ENCODE data around the gene SPARCL1.

Gene SPARCL1

GRCh38 chr4:87525636-87526295 is 3.4 kb downstream of the SPARCL1 start:
- H3K4me1 ChIP-seq, result peaks cover 34% of the 10 kb centered on the region
- no peak for TF ChIP-seq CTCF (IDR thresholded peaks at IDR 0.05; ENCODE audit: low read depth, low read length)

DNA sequence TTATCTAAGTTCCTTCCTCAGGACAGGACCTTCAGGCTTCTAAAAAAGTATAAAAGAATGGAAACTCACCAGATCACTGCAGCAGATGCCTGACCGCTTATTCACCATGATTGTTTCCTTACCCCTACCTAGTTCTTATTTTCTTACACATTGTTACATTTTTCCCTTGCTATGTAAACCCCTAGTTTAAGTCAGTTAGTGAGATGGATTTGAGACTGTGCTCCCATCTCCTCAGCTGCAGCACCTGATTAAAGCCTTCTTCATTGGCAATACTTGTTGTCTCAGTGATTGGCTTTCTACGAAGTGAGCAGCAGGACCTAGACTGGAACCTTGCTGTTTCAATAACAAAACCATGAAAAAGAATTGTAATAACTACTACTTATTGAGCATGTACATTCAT is 4.7 kb downstream of the SPARCL1 start:
- DNase-seq, result no peak

More at GRCh38 chr4:87525636-87526295, 3.4 kb downstream of the SPARCL1 start:
- H3K4me3 ChIP-seq (ENCODE audit: low read depth, low read length), result no peak overlapping the region
- H3K27me3 ChIP-seq, result no peaks in the 10 kb centered on the region
- no peak for DNase-seq
- H3K9me3 ChIP-seq, result no peaks in the 10 kb centered on the region
- no peaks in the 10 kb centered on the region for H3K36me3 ChIP-seq

DNA sequence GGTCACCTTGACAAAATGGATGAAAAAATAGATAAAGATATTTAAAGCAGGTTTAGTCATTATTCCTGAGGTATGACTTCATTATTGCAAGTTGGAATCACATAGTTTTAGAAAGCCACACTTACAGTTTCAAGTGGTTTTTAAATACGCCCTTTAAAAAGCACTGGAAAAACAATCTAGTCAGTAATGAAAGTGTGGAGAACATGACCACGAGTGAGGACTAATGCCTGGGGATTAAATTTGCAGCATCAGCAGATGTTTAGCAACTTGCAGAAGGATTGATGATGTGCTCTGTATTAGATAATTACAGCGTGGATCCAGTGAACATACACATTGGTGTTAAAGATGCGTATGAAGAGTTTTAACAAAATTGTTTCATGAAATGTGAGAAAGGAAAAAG is 5.9 kb downstream of the SPARCL1 start:
- peaks cover 16% of the 10 kb centered on the region for H3K4me1 ChIP-seq
- TF ChIP-seq CTCF (IDR thresholded peaks at IDR 0.05; ENCODE audit: low read depth, low read length), result no peak
- H3K27me3 ChIP-seq, result no peaks in the 10 kb centered on the region
- H3K4me3 ChIP-seq (ENCODE audit: low read depth, low read length), result no peak overlapping the region
- no peak for DNase-seq
- no peaks in the 10 kb centered on the region for H3K36me3 ChIP-seq
- no peaks in the 10 kb centered on the region for H3K9me3 ChIP-seq

More for the DNA sequence above, 4.7 kb downstream of the SPARCL1 start:
- H3K4me1 ChIP-seq, result peaks cover 24% of the 10 kb centered on the region
- no peaks in the 10 kb centered on the region for H3K27me3 ChIP-seq
- H3K4me3 ChIP-seq (ENCODE audit: low read depth, low read length), result no peak overlapping the region
- no peak for TF ChIP-seq CTCF (IDR thresholded peaks at IDR 0.05; ENCODE audit: low read depth, low read length)
- H3K36me3 ChIP-seq, result no peaks in the 10 kb centered on the region
- no peaks in the 10 kb centered on the region for H3K9me3 ChIP-seq

- peaks cover 14% of the 10 kb centered on the region for H3K4me1 ChIP-seq
- H3K27me3 ChIP-seq, result no peaks in the 10 kb centered on the region
- no peak for TF ChIP-seq CTCF (IDR thresholded peaks at IDR 0.05; ENCODE audit: low read depth, low read length)
- no peaks in the 10 kb centered on the region for H3K9me3 ChIP-seq
- DNase-seq, result no peak
- H3K36me3 ChIP-seq, result no peaks in the 10 kb centered on the region
- H3K4me3 ChIP-seq (ENCODE audit: low read depth, low read length), result no peak overlapping the region
Measured at GRCh38 chr4:87521757-87522374, 7.3 kb downstream of the SPARCL1 start.

- Histone ChIP-seq H3K36me3 (no peaks in the 10 kb centered on the region), H3K9me3 (no peaks in the 10 kb centered on the region), H3K4me1 (peaks cover 20% of the 10 kb centered on the region), H3K4me3 (ENCODE audit: low read depth, low read length) (no peak overlapping the region), H3K27me3 (no peaks in the 10 kb centered on the region)
- TF ChIP-seq CTCF (IDR thresholded peaks at IDR 0.05; ENCODE audit: low read depth, low read length), result no peak
- no peak for DNase-seq
Measured at GRCh38 chr4:87521319-87521718, 7.9 kb downstream of the SPARCL1 start.

DNA sequence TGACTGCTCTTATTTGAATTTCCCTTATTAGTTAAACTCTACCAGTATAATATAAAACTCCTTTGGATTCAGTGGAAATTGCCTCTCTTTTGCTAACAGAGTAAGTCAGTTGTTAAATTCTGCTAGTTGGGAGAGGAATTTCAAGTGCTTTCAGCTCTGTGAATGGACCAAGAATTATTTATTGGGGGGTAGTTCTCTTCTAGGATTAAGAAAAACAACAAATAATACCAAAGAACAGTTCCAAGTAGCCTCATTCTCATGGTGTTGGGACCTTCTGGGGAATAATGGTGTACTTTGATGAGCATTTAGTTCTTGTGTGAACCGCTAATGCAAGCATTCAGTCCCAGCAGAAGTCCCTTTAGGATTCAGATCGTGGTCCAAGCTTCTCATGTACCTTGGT is 11.6 kb downstream of the SPARCL1 start:
- H3K27me3 ChIP-seq, result no peaks in the 10 kb centered on the region
- DNase-seq, result no peak
- H3K4me3 ChIP-seq (ENCODE audit: low read depth, low read length), result no peak overlapping the region
- no peaks in the 10 kb centered on the region for H3K36me3 ChIP-seq
- H3K4me1 ChIP-seq, result peaks cover 36% of the 10 kb centered on the region
- no peak for TF ChIP-seq CTCF (IDR thresholded peaks at IDR 0.05; ENCODE audit: low read depth, low read length)
- H3K9me3 ChIP-seq, result no peaks in the 10 kb centered on the region
